HG03558 (cell line): ENCODE measurements around the gene DLEC1.
"Not testable (repeated sequence)": the region's sequence is repeated elsewhere in the genome, so short reads cannot be mapped to it uniquely, and the experiment has no call there.

Source experiments
- ATAC-seq: cut with Tn5 transposase; IDR thresholded peaks from one replicate; pipeline ENCODE4 v1.9.1; 2021; ENCODE audit warnings: moderate number of reproducible peaks; ENCODE audit not compliant: unreplicated experiment; ENCODE audit errors: extremely low read depth

Gene DLEC1

GRCh38 chr3:38077073-38077472 is 38.1 kb downstream of the DLEC1 start:
- ATAC-seq, result not testable (repeated sequence)

GRCh38 chr3:38082296-38082695 is 43.3 kb downstream of the DLEC1 start:
- not testable (repeated sequence) for ATAC-seq

DNA sequence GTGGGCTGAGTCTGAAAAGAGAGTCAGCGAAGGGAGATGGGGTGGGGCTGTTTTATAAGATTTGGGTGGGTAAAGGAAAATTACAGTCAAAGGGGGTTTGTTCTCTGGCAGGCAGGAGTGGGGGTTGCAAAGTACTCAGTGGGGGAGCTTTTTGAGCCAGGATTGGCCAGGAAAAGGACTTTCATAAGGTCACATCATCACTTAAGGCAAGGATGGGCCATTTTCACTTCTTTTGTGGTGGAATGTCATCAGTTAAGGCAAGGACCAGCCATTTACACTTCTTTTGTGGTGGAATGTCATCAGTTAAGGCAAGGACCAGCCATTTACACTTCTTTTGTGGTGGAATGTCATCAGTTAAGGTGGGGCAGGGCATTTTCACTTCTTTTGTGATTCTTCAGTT is 44.2 kb downstream of the DLEC1 start:
- ATAC-seq, result not testable (repeated sequence)

GRCh38 chr3:38083871-38084333 is 44.9 kb downstream of the DLEC1 start:
- ATAC-seq, result no peak

DNA sequence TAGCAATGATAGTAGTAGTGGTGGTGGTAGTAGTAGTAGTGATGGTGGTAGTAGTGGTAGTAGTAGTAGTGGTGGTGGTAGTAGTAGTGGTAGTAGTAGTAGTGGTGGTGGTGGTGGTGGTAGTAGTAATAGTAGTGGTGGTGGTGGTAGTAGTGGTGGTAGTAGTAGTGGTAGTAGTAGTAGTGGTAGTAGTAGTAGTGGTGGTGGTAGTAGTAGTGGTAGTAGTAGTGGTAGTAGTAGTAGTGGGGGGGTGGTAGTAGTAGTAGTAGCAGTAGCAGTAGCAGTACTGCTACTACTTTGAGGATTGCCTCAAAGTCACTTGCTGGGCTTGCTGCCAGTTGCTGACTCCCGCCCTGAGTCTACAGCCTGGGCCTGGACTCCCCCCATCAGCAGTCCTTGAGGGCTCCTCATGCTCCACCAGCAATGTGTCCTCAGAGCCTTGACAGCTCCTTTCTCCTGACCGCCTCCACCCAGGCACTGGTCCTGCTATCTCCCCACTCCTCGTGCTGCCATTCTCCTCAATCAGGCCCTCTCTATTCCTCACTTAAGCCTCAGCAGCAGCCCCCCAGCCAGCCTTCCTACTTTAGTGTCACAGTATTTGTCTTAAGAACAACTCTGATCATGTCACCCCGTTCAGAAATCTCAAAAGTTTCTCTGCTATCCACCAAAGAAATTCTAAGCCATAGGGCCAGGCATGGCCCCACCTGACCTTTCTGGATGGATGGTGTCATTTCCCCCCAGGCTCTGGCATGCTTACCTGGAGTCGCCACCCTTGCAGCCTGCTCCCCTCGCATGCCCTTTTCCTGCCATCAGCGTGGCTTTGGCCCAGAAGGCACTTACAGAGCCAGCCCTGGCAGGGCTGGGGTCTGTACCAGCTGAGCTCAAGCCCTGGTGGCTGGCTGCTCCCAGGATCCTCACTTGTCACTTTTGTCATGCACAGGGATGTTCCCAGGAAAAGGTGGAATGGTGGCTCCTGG is 45.6 kb downstream of the DLEC1 start:
- no peak for ATAC-seq

GRCh38 chr3:38085311-38085942 is 46.4 kb downstream of the DLEC1 start:
- no peak for ATAC-seq

GRCh38 chr3:38085943-38086324 is 46.9 kb downstream of the DLEC1 start:
- ATAC-seq, result no peak

DNA sequence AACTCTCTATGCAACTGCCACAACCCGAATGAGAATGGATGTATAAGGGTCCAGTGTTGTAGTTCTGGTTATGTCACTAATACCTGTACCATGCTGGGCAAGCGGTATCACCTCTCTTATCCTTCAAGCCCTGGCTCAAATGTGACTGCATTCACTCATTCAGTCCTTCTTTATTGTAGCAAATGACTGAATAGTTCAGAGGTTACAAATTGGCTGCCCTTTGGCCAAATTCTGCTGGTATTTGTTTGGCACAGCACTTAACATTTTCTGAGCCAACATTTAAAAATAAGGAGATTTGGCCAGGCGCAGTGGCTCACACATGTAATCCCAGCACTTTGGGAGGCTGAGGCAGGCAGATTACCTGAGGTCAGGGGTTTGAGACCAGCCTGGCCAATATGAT is 47.5 kb downstream of the DLEC1 start:
- ATAC-seq, result no peak

DNA sequence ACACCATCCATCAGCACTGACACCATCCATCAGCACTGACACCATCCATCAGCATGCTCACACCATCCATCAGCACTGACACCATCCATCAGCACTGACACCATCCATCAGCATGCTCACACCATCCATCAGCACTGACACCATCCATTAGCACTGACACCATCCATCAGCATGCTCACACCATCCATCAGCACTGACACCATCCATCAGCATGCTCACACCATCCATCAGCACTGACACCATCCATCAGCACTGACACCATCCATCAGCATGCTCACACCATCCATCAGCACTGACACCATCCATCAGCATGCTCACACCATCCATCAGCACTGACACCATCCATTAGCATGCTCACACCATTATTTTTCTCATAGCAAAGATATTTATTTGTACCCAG is 48.3 kb downstream of the DLEC1 start:
- not testable (repeated sequence) for ATAC-seq

- no peak for ATAC-seq
These were observed 49.4 kb downstream of the DLEC1 start for GRCh38 chr3:38088126-38089078.

DNA sequence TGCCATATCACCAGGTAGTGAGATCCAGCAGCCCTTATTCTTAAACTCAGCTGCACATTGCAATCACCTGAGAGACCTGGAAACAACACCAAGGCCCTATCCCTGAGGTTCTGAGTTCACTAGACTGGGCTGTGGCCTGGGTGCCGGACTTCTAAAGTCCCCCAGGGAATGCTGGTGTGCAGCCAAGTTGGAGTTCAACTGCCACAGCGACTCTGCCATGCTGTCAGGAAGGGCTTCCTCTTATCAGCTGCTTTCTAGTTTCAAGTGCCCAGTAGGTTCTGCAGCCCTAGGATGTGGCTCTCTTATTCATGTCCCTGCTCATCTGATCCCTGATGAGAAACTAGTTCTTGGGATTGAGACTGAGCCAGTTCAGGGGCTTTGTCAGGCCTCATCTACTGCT is 50.2 kb downstream of the DLEC1 start:
- no peak for ATAC-seq

GRCh38 chr3:38090453-38090852 is 51.4 kb downstream of the DLEC1 start:
- no peak for ATAC-seq

- ATAC-seq, result no peak
These were observed 56.0 kb downstream of the DLEC1 start for GRCh38 chr3:38094999-38095398.

- ATAC-seq, result no peak
These were observed 56.9 kb downstream of the DLEC1 start for GRCh38 chr3:38095669-38096483.

GRCh38 chr3:38097446-38098375 is 58.7 kb downstream of the DLEC1 start:
- ATAC-seq, result no peak

DNA sequence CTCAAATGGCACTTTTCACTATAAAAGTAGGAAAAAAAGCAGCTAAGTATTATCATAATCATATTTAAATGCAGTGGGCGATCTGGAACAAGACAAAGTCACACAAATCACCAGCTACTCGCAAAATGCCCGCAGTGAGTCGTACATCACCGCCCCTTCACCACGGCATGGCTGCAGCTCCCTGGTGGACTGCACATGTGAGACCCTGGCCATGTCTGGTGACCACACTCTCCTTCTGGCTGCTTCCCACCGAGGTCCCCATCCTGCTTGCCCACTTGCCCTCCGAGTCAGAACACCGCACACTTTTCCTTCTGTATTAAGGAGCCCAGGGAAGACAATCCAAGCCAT is 59.3 kb downstream of the DLEC1 start:
- no peak for ATAC-seq

DNA sequence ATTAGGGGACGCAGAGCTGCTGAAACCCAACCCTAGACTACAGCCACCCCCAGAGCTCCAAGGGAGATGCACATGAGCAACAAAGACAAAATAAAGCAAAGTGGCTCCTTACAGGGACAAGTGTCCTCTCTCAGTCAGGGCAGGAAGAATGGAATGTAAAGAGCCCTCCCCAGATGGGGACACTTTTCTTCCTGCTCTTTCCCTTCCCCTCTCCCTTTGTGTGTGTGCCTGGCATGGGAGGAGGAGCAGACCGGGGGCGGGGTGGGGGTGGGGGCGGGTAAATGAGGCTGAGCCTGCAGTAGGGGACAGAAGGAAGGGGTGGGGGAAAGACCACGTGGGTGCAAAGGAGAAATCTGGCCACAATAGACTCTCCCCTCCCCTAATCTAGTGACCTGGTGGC is 60.5 kb downstream of the DLEC1 start:
- no peak for ATAC-seq

DNA sequence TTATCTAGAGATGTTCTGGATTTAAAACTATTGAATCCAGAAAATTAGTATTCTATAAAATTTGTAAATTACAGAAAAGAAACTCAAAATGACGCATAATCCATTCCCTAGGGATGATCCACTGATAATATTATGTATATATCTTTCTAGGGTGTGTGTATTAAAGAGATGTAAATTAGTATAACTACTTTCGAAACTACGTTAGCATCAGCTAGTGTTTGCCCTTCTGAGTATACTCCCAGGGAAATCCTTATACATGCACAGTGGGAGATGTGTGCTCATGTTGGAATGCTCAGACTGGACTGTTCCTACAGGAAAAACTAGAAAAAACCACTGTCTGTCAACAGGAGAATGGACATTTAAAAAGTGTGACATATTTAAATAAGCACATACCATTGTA is 61.5 kb downstream of the DLEC1 start:
- no peak for ATAC-seq
